GM19455 (cell line): ENCODE data around the gene TSPAN18.

ENCODE experiments used
- ATAC-seq: cut with Tn5 transposase; IDR thresholded peaks from one replicate; pipeline ENCODE4 v1.9.1; 2021; ENCODE audit not compliant: unreplicated experiment

Gene TSPAN18

GRCh38 chr11:44971185-44971584 lies 244.4 kb downstream of the TSPAN18 start:
- ATAC-seq = no peak

GRCh38 chr11:44972746-44973435 lies 246.1 kb downstream of the TSPAN18 start:
- ATAC-seq = no peak

- ATAC-seq = no peak
Measured at GRCh38 chr11:44973632-44974401, 247.1 kb downstream of the TSPAN18 start.

GRCh38 chr11:44974402-44975000 lies 247.7 kb downstream of the TSPAN18 start:
- ATAC-seq = no peak

DNA sequence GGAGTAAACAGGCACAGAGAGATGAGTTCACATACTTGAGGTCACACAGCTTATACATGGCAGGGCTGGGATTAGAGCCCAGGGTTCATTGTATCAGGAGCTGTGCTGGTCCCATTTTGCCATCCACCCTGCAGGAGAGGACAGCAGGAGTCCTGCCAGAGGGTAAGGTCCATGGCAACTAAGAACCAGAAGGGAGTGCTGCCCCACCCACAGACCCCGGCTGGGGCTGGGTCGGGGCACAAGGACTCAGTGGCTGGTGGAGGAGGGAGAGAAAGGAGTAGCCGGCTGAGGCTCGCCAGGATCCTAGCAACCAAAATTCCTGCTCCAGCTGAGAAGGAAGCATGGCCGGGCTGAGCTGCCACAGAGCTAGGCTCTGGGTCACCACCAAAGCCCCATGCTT lies 249.8 kb downstream of the TSPAN18 start:
- ATAC-seq = no peak

- ATAC-seq = no peak
Measured at GRCh38 chr11:44977493-44977984, 250.8 kb downstream of the TSPAN18 start.

DNA sequence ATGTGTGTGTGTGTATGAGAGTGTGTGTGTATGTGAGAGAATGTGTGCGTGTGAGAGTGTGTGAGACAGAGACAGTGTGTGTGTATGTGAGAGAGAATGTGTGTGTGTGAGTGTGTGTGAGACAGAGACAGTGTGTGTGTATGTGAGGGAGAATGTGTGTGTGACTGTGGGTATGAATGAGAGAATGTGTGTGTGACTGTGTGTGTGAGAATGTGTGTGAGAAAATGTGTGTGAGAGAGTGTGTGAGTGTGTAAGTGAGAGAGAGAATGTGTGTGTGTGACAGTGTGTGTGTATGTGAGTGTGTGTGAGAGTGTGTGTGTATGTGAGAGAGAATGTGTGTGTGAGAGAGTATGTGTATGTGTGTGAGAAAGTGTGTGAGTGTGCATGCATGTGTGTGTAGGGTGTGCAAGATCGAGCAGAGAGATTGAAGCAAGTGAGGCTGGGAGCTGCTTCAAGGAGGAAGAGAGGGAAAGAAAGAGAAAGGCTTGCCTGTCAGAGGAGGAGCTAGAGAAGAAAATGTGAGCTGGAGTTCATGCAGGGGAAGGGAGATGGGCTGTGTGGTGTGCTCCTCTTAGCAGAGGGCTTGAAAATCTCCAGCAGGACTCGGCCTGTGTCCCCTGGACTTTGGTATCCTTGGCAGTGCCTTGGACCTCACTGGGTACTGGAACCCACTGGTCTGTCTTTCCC lies 251.7 kb downstream of the TSPAN18 start:
- ATAC-seq = no peak

GRCh38 chr11:44978961-44979331 lies 252.2 kb downstream of the TSPAN18 start:
- ATAC-seq = no peak

DNA sequence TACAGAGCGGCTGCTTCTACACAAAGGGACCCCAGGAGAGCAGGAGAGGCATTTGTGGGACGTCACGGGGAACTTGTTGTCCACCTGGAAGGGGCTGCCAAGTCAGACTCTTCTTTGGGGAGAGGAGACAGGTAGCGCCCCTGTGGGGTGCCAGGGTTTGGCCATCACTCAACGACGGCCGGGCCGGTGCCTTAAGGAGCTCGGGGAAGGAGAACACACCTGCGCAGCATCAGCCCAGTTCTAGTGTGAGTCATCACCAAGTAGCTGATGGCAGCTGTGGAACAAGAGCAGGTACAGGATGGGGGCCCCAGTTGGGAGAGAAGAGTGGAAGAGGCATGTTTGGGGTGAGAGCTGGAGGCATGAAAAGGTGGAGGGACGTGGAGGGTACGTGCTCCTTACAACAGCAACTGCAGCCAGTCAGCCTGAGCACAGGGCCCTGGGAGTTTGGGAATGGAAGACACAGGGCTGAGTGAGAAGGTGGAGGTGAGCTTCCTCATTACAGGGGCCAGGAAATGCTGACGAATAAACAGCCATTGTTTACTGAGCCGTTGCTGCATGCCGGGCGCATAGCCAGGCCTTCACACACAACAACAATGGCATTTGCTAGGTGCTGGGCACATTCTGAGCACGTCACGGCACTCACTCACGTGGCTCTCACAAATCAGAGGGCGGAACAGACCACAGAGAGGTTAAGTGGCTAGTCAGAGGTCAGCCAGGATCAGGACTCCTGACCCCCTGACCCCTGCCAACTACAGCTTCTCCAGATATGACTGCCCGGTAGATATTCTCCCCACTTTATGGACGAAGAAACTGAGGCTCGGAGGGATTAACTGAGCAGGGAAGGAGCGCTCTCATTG lies 253.0 kb downstream of the TSPAN18 start:
- no peak for ATAC-seq

DNA sequence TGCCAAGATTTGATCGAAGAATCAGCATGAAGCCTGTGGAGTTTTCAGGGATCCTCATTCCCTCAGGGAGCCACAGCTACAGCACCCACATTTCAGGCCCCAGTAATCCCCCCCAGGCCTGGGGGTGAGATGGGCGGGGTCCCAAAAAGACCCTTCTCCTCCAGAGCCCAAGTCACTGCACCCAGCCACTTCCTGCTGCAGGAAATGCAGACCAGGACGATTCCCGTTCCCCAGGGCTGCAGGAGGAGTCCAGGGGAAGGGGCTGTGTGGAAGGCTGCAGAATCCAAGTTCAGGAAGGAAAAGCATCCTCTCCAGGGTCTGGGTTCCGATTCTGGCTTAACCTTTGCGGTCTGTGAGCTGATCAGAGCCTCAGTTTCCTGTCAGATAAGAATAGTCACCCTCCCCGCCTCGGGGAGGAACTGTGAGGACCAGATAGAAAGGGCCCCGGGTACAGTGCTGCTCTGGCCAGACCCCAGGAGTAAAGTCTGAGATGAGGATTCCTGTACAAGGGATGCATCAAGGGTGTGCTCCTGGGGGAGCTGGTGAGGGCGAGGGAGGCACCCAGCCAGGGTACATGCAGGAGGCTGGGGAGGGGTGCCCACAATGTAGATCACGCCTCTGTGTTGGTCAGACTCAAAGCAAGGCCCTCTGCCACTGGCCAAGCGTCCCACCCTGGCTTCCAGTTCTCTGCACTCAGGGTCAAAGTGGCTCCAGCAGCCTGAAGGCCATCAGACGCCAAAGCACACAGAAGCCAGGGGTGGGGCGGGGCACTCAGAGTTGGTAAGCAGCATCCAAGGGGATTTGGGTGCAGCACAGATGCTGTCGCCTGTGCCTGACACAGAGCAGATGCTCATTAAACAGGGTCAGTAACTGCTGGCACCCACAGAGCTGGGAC lies 254.0 kb downstream of the TSPAN18 start:
- no peak for ATAC-seq
